OCI-LY3 (cell line): ENCODE results near the gene PRRC2C.

Experiments
- H2AFZ ChIP-seq: fragments of 200-600, 300-600 bp; shearing (Covaris generic); 2 replicates; pipeline ENCODE4 v1.6.0; 2014; ENCODE audit warnings: antibody characterized with exemption, low read depth, low read length
- H3K27ac ChIP-seq: fragments of 200-600, 300-600 bp; sonication (generic); 2 replicates; pipeline ENCODE4 v1.5.1; 2014; ENCODE audit warnings: mild to moderate bottlenecking, low read length, moderate library complexity, mixed read lengths
- H3K27me3 ChIP-seq: fragments of 200-600, 300-600 bp; sonication (generic); 2 replicates; pipeline ENCODE4 v1.6.1; 2014; ENCODE audit warnings: low read depth, low read length, mixed read lengths
- H3K36me3 ChIP-seq: fragments of 200-600, 300-600 bp; sonication (generic); replicated peaks from 2 replicates; pipeline ENCODE3; 2014; ENCODE audit warnings: low read depth, low read length, mixed read lengths
- H3K4me1 ChIP-seq: fragments of 300-600, 200-600 bp; sonication (generic); 2 replicates; pipeline ENCODE4 v1.6.1; 2014; ENCODE audit warnings: low read length, mixed read lengths
- H3K4me2 ChIP-seq: fragments of 200-600, 300-600 bp; sonication (generic); 2 replicates; pipeline ENCODE4 v1.6.1; 2014; ENCODE audit warnings: low read length, mixed read lengths
- H3K4me3 ChIP-seq: fragments of 300-600, 200-600 bp; sonication (generic); 2 replicates; pipeline ENCODE4 v1.5.1; 2014; ENCODE audit warnings: antibody characterized with exemption, mild to moderate bottlenecking, low read length, moderate library complexity
- H3K79me2 ChIP-seq: fragments of 300-600, 200-600 bp; shearing (Covaris generic); 2 replicates; pipeline ENCODE4 v1.6.1; 2014; ENCODE audit warnings: mild to moderate bottlenecking, low read length, mixed read lengths
- H3K9ac ChIP-seq: fragments of 300-600, 200-600 bp; shearing (Covaris generic); 2 replicates; pipeline ENCODE4 v1.6.0; 2014; ENCODE audit warnings: mild to moderate bottlenecking, low read length, moderate library complexity
- H3K9me3 ChIP-seq: fragments of 200-600, 300-600 bp; shearing (Covaris generic); 2 replicates; pipeline ENCODE4 v1.6.1; 2014; ENCODE audit warnings: low read length, mixed read lengths; ENCODE audit not compliant: insufficient read depth
- H4K20me1 ChIP-seq: fragments of 200-600, 300-600 bp; sonication (generic); 2 replicates; pipeline ENCODE4 v1.6.1; 2016; ENCODE audit warnings: low read length, mixed read lengths; ENCODE audit not compliant: insufficient read depth
- EZH2phosphoT487 ChIP-seq: fragments of 200-600 bp; shearing (Covaris generic); IDR thresholded peaks from 2 replicates; pipeline ENCODE4 v1.6.1; 2018; ENCODE audit warnings: antibody characterized with exemption, mixed run types, low read depth
- TF ChIP-seq, protein P1 (sequence below): fragments of 200-600, 300-600 bp; sonication (generic); IDR thresholded peaks from 2 replicates; pipeline ENCODE4 v1.5.1; 2014; ENCODE audit warnings: antibody characterized with exemption, low read length, low read depth

PRRC2C gene

DNA sequence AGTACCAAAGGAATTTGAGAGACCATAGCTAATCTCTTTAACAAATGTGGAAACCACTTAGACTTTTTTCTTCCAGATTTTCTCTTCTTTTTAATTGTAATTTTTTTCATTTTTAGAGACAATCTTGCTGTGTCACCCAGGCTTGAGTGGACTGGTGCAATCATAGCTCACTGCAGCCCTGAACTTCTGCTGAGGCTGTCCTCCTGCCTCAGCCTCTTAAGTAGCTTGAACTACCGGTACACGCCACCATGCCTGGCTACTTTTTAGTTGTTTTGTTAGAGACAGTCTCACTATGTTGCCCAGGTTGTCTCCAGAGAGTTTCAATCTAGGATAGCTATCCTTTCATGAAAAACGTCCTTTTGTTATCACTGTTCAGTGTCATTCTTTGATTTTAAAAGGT is 15.0 kb downstream of the PRRC2C start:
- Histone ChIP-seq H3K27ac (peak overlapping the region; percentile 67; the same call in 1 of the 2 replicates), H3K79me2 (peaks cover 100% of the 10 kb centered on the region), H3K4me3 (no peak overlapping the region), H3K9ac (no peak overlapping the region), H4K20me1 (peaks cover 100% of the 10 kb centered on the region), H3K4me2 (peak overlapping the region; percentile 36), H3K9me3 (no peaks in the 10 kb centered on the region), H3K27me3 (no peaks in the 10 kb centered on the region), H3K36me3 (peaks cover 50% of the 10 kb centered on the region), H2AFZ (no peak overlapping the region), H3K4me1 (peaks cover 37% of the 10 kb centered on the region)
- TF ChIP-seq, protein P1, sequence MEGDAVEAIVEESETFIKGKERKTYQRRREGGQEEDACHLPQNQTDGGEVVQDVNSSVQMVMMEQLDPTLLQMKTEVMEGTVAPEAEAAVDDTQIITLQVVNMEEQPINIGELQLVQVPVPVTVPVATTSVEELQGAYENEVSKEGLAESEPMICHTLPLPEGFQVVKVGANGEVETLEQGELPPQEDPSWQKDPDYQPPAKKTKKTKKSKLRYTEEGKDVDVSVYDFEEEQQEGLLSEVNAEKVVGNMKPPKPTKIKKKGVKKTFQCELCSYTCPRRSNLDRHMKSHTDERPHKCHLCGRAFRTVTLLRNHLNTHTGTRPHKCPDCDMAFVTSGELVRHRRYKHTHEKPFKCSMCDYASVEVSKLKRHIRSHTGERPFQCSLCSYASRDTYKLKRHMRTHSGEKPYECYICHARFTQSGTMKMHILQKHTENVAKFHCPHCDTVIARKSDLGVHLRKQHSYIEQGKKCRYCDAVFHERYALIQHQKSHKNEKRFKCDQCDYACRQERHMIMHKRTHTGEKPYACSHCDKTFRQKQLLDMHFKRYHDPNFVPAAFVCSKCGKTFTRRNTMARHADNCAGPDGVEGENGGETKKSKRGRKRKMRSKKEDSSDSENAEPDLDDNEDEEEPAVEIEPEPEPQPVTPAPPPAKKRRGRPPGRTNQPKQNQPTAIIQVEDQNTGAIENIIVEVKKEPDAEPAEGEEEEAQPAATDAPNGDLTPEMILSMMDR = no peak
- no peak for TF ChIP-seq EZH2phosphoT487

DNA sequence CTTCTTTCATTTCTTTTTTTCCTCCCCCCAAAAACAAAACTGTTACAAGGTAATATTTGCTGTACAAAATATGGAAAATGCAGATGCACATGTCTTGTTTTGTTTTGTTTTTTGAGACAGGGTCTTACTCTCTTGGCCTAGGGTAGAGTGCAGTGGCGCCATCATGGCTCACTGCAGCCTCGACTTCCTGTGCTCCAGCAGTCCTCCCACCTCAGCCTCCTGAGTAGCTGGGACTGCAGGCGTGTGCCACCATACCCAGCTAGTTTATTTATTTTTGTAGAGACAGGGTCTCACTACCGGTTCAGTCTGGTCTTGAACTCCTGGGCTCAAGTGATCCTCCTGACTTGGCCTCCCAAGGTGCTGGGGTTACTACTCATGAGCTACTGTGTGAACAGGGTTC is 15.5 kb downstream of the PRRC2C start:
- Histone ChIP-seq H3K9ac (no peak overlapping the region), H3K9me3 (no peaks in the 10 kb centered on the region), H3K79me2 (peaks cover 100% of the 10 kb centered on the region), H3K4me2 (peak overlapping the region; percentile 36), H3K27me3 (no peaks in the 10 kb centered on the region), H2AFZ (no peak overlapping the region), H4K20me1 (peaks cover 100% of the 10 kb centered on the region), H3K36me3 (peaks cover 48% of the 10 kb centered on the region), H3K4me3 (peak overlapping the region; percentile 1; the same call in 1 of the 2 replicates), H3K27ac (peak overlapping the region; percentile 67), H3K4me1 (peaks cover 37% of the 10 kb centered on the region)
- TF ChIP-seq, protein P1 = no peak
- TF ChIP-seq EZH2phosphoT487 = no peak

DNA sequence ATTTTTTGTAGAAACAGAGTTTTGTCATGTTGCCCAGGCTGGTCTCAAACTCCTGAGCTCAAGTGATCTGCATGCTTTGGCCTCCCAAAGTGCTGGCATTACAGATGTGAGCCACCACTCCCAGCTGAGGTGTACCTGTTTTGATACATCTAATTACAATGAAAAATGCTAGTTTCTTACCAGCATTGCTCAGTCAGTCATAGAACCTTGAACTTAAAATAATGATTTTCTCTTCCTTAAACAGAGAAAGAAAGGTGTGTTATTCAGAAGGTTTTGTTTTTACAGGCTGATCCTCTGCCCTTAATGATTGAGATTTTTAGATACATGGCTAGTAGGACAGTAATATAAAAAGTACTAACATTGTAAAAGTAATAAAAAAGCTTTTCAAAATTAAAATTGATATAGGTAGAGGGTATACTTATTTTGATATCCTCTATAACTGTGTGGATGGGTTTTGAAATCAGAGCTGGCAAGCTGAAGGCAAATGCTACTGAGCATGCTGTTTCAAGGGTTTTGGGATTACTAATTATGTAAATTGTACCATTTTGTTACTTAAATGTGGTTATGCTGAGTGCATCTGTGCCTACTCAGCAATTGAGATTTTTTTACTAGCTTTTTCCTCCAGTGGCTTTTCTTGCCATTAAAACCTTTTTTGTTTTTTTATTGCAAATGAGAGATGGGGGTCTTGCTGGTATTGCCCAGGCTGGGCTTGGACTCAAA is 16.1 kb downstream of the PRRC2C start:
- TF ChIP-seq, protein P1 = no peak
- no peak for TF ChIP-seq EZH2phosphoT487
- Histone ChIP-seq H3K36me3 (peaks cover 48% of the 10 kb centered on the region), H3K27ac (peak overlapping the region; percentile 67), H3K79me2 (peaks cover 100% of the 10 kb centered on the region), H2AFZ (no peak overlapping the region), H3K4me2 (peak overlapping the region; percentile 36), H3K9me3 (no peaks in the 10 kb centered on the region), H3K27me3 (no peaks in the 10 kb centered on the region), H4K20me1 (peaks cover 100% of the 10 kb centered on the region), H3K9ac (no peak overlapping the region), H3K4me1 (peaks cover 41% of the 10 kb centered on the region), H3K4me3 (peak overlapping the region; percentile 1)

- no peaks in the 10 kb centered on the region for H3K27me3 ChIP-seq
- no peak overlapping the region for H3K4me2 ChIP-seq
- H3K4me3 ChIP-seq = no peak overlapping the region
- H3K79me2 ChIP-seq = peaks cover 100% of the 10 kb centered on the region
- H3K9me3 ChIP-seq = no peaks in the 10 kb centered on the region
- peaks cover 47% of the 10 kb centered on the region for H3K4me1 ChIP-seq
- TF ChIP-seq EZH2phosphoT487 = no peak
- TF ChIP-seq, protein P1 = no peak
- peaks cover 100% of the 10 kb centered on the region for H4K20me1 ChIP-seq
- no peak overlapping the region for H2AFZ ChIP-seq
- peaks cover 24% of the 10 kb centered on the region for H3K36me3 ChIP-seq
- no peak overlapping the region for H3K27ac ChIP-seq
- H3K9ac ChIP-seq = no peak overlapping the region
Measured at GRCh38 chr1:171506525-171507304, 21.4 kb downstream of the PRRC2C start.
